Measurements from ENCODE around the gene PIP4P1. TPM values are rescaled to one million over a fixed set of nuclear protein-coding genes. Genes with fewer than 3 reads are reported as not detected.

Gene PIP4P1
- total and polyA plus RNA-seq, 2 of the 13 experiments (the other 11 are each of a cell fraction or from before 2014, with no cell fraction given) = 33.4 to 47.0 TPM

DNA sequence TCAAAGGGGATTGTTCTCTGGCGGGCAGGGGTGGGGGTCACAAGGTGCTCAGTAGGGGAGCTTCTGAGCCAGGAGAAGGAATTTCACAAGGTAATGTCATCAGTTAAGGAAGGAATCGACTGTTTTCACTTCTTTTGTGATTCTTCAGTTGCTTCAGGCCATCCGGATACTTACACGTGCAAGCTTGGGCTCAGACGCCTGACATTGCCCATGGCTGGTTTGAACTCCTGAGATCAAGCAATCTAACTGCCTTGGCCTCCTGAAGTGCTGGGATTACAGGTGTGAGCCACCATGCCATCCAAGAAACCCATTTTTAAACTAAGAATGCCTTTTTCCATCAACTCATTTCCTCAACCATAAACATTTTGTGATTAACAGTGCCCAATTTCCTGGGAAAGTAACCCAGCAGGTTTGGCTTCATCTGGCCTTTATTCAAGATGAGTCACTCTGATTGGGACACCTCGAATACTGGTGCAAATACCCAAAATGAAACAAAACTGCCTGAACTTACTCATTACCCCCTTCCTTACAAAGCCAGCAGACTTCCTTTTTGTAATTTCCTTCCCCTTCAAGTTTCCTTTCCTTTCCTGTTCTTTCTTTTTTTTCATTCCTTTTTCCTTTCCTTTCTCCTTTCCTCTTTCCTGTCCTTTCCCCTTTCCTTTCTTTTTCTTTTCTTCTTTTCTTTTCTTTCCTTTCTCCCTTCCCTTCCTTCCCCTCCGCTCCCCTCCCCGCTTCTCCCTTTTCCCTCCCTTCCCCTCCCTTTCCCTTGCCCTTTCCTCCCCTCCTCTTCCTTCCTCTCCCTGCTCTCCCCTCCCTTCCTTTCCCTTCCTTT, 33.9 kb upstream of the PIP4P1 start:
- H3K4me1 ChIP-seq (ENCODE audit: insufficient read depth, low read length) = peaks cover 11% of the 10 kb centered on the region
- FAIRE-seq = no peak

More for the DNA sequence above, 33.9 kb upstream of the PIP4P1 start:
- intact Hi-C loops (cut with micrococcal nuclease; ENCODE audit: unreplicated experiment) (no loop called here), in situ Hi-C loops (cut with HindIII; ENCODE audit: extremely low pct_ligation_motif_present, low pct_unique_long_range_greater_than_20kb) (no loop called here)
- Histone ChIP-seq H3K4me2 (ENCODE audit: low read depth, low read length) (no peak overlapping the region), H3K27me3 (ENCODE audit: control insufficient read depth in 1 of 2, insufficient read depth in 2 of 2, low read length in 2 of 2) (peaks cover 0 to 10% of the 10 kb centered on the region in 2 experiments; a peak in 1 of 5 replicates), H3K9me3 (ENCODE audit: low read length) (no peaks in the 10 kb centered on the region), H3K27ac (ENCODE audit: extremely low read length, insufficient read depth, low read length) (no peak overlapping the region), H3K79me2 (ENCODE audit: insufficient read depth, low read length) (no peaks in the 10 kb centered on the region), H4K20me1 (ENCODE audit: insufficient read depth, low read length) (no peaks in the 10 kb centered on the region), H2AFZ (ENCODE audit: low read length) (no peak overlapping the region), H3K36me3 (replicated peaks in 1 of 2; ENCODE audit: control insufficient read depth in 1 of 2, insufficient read depth in 2 of 2, low read length in 2 of 2) (no peaks in the 10 kb centered on the region), H3K4me3 (replicated peaks in 1 of 3; ENCODE audit: insufficient read depth in 1 of 3, low read depth in 2 of 3, low read length in 3 of 3) (no peak overlapping the region), H3K9ac (ENCODE audit: insufficient read depth, low read depth, low read length) (no peak overlapping the region)
- no TSS peak for BruUV-seq (replicated peaks)
- 65% methylated on average over 8 of the region's 8 CpGs for WGBS (ENCODE audit: low lambda C conversion rate)
- DNase-seq (ENCODE audit: low spot score) (no peak), ATAC-seq (no peak)
- ChIA-PET CTCF (ENCODE audit: low intra/inter-chr PET ratio, low total read pairs) (no interaction called here), POLR2A (no interaction called here)
- TF ChIP-seq CBFB (CRISPR knock-in tag; IDR thresholded peaks at IDR 0.05) (no peak), ZNF33B (CRISPR knock-in tag; IDR thresholded peaks at IDR 0.05) (no peak), NR3C1 (CRISPR knock-in tag; IDR thresholded peaks at IDR 0.05) (no peak), PCBP2 (optimal IDR thresholded peaks at IDR 0.05; ENCODE audit: low read depth, low read length, poor library complexity, severe bottlenecking) (peak; percentile 90), CENPX (CRISPR knock-in tag; IDR thresholded peaks at IDR 0.05) (no peak), SMARCE1 (IDR thresholded peaks at IDR 0.05; ENCODE audit: borderline replicate concordance) (no peak), ZNF562 (CRISPR knock-in tag; IDR thresholded peaks at IDR 0.05; ENCODE audit: borderline replicate concordance) (no peak), BHLHE40 (IDR thresholded peaks at IDR 0.05; ENCODE audit: low read length) (no peak), ZFAT (CRISPR knock-in tag; conservative IDR thresholded peaks at IDR 0.05) (no peak), MED13 (CRISPR knock-in tag; IDR thresholded peaks at IDR 0.05) (no peak), TRIM22 (IDR thresholded peaks at IDR 0.05) (no peak), PHF21A (CRISPR knock-in tag; IDR thresholded peaks at IDR 0.05) (no peak), HNRNPK (IDR thresholded peaks at IDR 0.05; ENCODE audit: low read depth, low read length, poor library complexity, severe bottlenecking) (peak; percentile 67), PCBP1 (IDR thresholded peaks at IDR 0.05; ENCODE audit: borderline replicate concordance, low read depth, low read length) (0 out of 2 replicates have a peak, but pooled peaks have one; percentile 46), TP53 (CRISPR knock-in tag; conservative IDR thresholded peaks at IDR 0.05) (no peak)
